SHP77 treated with DMSO at 0.1 percent for 48 hours (cell line): ENCODE measurements around the gene RBM10.
"Not testable (repeated sequence)": the region's sequence is repeated elsewhere in the genome, so short reads cannot be mapped to it uniquely, and the experiment has no call there.

ENCODE experiments used
- DNase-seq: peaks from one replicate; lab custom pipeline; 2025; lab: John Stamatoyannopoulos, UW

Gene RBM10, protein sequence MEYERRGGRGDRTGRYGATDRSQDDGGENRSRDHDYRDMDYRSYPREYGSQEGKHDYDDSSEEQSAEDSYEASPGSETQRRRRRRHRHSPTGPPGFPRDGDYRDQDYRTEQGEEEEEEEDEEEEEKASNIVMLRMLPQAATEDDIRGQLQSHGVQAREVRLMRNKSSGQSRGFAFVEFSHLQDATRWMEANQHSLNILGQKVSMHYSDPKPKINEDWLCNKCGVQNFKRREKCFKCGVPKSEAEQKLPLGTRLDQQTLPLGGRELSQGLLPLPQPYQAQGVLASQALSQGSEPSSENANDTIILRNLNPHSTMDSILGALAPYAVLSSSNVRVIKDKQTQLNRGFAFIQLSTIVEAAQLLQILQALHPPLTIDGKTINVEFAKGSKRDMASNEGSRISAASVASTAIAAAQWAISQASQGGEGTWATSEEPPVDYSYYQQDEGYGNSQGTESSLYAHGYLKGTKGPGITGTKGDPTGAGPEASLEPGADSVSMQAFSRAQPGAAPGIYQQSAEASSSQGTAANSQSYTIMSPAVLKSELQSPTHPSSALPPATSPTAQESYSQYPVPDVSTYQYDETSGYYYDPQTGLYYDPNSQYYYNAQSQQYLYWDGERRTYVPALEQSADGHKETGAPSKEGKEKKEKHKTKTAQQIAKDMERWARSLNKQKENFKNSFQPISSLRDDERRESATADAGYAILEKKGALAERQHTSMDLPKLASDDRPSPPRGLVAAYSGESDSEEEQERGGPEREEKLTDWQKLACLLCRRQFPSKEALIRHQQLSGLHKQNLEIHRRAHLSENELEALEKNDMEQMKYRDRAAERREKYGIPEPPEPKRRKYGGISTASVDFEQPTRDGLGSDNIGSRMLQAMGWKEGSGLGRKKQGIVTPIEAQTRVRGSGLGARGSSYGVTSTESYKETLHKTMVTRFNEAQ

DNA sequence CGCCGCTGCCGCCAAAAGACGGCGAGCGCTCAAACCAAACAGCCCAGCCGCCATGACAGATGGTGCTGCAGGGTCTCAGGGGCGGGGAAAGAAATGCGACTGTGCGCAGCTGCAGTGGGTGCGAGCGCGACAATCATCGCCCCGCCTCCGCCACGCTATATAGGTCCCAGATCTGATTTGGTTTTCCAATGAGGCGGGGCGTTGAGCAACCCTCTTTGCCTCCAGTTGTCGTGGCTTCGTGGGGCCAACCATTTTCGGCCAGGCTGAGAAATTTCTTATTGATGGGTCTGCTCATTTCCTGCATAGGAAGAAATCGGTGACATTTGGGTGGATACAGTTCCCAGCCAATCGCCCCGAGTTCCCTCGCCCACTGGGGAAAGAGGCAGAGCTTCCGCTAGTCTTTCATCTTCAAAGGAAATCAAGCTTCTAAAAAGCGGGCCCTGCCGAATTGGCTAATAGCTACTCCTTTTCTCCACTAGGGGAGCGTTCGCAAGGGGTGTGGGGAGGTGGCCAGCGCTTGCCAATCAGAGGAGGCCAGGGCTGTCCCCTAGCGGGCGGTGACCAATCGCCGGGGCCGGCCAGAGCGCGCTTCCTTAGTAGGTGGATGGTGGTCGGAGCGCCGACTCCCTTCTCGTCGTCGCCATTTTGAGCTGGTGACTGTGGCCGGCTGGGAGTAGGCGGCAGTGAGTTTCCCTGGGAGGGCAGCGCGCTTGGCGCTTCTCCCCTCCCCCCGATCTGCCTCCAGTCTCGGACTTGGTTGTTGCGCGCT, at the start of gene RBM10, which contains the start of gene NDUFB11:
Gene RBM10, plus strand, starts transcription at position 596 of the 769 bp plus-strand sequence. CDS start 2,261 bp downstream, outside the sequence.
Gene NDUFB11, minus strand, starts transcription at position 77 of the 769 bp plus-strand sequence. Its CDS starts 23 bp downstream, at position 54.
- DNase-seq: peak; percentile 59

DNA sequence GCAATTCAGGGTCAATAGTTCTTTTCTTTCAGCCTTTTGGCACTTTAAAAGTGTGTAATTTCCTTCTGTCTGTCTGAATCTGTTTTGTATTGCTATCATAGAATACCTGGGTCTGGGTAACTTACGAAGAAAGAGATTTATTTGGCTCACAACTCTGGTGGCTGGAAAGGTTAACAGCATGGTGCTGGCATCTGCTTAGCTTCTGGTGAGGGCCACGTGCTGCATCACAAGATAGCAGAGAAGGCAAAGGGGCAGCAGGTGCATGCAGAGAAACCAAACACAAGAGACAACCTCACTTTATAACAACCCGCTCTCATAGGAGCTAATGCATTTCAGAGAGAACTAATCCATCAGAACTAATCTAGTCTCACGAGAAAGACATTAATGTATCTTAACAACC, 48.0 kb upstream of the RBM10 start:
- no peak for DNase-seq

DNA sequence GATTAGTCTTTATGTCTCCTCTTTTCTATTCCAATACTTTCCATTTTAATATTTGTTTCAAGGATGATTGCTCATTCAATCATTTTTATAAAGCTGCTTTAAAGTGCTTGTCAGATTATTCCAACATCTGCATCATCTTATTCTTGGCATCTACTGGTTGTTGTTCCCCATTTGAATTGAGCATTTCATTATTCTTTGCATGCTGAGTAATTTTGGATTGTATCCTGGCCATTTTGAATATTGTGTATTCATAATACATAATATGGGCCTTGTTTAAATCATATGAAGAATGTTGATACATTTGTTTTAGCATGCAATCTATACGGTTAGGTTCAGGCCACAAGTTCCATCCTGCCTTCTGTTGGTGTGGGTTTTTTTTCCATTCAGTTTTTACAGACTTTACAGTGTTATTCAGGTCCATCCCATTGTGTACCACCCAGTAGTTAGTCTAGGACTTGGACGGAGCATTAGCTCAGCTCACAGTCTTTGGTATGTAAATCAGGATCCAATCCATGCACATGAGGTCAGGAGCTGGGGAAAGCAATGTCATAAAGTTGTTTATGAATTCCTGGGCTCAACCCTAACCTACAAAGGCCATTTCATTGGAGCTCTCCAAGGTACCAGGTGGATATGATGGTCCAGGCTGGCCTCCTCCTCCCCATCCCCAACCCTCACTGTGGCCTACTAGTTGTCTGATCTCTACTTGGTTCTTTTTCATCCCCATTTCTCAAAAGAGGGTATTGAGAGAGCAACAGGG, 46.5 kb upstream of the RBM10 start:
- no peak for DNase-seq

DNA sequence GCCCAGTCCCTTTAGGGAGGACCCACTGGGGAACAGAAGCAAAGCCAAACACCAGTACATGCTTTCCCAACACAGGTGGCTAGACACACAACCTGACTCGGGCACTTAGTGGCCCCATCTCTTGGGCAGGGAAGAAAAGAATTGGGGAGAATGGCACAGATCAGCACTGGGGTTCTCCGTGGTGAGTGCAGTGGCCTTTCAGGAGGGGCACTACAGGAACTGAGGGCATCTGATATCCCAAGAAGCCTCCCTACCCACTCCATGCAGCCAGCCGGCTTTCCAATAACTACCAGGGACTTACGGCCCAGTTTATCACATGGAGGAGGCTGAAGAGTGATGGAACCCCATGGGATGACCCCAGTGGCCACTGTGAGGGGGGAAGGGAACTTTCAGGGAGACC, 43.8 kb upstream of the RBM10 start:
- DNase-seq: no peak

DNA sequence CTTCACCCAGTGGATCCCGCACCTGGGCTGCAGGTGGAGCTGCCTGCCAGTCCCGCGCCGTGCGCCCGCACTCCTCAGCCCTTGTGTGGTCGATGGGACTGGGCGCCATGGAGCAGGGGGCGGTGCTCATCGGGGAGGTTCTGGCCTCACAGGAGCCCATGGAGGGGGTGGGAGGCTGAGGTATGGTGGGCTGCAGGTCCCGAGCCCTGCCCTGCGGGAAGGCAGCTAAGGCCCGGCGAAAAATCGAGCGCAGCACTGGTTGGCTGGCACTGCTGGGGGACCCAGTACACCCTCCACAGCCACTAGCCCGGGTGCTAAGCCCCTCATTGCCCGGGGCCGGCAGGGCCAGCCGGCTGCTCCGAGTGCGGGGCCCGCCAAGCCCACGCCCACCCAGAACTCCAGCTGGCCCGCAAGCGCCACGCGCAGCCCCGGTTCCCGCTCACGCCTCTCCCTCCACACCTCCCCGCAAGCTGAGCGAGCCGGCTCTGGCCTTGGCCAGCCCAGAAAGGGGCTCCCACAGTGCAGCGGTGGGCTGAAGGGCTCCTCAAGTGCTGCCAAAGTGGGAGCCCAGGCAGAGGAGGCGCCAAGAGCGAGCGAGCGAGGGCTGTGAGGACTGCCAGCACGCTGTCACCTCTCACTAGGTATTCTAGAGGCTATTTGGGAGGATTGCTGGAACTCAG, 33.9 kb upstream of the RBM10 start:
- DNase-seq: not testable (repeated sequence)

DNA sequence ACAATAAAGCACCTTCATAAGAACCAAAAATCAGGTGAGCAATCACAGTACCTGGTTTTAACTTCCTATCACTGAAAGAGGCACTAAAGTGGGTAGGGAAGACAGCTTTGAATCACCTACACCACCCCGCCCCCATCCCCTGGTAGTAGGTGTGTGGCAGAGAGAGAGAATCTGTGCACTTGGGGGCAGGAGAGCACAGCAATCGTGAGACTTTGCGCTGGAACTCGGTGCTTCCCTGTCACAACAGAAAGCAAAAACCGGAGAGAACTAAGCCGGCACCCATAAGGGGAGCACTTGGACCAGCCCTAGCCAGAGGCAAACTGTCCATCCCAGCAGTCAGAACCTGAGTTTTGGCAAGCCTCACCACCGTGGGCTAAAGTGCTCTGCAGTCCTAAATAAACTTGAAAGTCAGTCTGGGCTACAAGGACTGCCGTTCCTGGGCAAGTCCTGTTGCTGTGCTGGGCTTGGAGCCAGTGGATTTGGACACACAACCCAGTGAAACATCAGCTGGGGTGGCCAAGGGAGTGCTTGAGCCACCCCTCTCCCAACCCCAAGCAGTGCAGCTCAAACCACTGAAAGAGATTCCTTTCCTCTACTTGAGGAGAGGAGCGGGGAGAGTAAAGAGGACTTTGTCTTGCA, 32.6 kb upstream of the RBM10 start:
- no peak for DNase-seq

DNA sequence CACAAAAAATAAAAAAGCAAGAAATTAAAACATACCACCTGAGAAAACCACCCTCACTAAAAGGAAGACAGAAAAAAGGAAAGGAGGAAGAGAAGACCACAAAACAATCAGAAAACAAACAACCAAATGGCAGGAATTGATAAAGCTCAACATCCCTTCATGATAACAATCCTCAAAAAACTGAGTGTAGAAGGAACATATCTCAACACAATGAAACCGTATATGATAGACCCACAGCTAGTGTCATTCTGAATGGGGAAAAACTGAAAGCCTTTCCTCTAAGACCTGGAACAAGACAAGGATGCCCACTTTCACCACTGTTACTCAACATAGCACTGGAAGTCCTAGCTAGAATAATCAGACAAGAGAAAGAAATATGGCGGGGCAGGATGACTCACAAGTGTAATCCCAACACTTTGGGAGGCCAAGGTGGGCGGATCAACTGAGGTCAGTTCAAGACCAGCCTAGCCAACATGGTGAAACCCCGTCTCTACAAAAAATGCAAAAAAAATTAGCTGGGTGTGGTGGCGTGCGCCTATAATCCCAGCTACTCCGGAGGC, 28.4 kb upstream of the RBM10 start:
- not testable (repeated sequence) for DNase-seq

DNA sequence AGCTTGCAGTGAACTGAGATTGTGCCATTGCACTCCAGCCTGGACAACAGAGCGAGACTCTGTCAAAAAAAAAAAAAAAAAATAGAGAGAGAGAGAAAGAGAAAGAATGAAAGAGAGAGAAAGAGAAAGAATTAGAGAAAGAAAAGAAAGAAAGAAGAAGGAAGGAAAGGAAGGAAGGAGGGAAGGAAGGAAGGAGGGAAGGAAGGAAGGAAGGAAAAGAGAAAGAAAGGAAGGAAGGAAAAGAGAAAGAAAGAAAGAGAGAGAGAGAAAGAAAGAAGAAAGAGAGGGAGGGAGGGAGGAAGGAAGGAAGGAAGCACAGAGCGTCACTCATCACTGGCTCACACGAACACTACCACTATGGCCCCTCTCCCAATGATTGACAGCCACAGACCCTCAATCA, 20.6 kb upstream of the RBM10 start:
- not testable (repeated sequence) for DNase-seq

DNA sequence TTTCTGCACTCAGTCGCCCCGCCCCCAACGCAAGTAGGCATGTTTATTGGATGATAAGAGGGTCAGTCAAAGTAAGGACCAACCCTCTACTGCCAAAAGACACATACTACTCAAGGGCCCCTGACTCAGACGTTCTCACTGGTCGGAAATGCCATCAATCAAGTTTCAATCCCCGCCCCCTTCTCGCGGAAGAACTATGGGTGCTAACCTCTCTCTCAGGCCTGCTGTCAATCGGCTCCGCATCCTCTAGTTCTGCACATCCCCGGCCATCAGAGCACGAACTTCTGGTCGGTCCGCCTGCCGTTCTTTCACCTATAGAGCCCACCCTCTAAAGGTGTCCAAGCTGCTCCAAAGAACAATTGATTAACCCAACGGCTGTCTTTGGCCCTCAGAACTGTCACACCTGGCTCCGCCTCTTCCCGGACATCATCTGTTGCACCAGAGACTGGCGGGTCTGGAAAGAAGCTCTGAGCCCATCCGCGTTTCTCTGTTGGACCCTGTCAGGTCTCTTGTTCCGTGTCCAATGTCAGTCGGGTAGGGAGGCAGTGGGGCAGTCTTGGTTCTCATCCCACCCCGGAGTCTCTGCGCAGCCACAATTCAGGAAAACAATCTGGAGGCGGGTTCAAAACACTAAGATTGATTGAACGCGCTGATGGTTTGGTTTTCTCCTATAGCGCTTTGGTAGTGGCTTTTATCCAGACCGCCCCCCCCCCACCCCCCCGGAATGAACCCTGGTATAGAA, 15.7 kb upstream of the RBM10 start:
- peak; percentile 88 for DNase-seq

DNA sequence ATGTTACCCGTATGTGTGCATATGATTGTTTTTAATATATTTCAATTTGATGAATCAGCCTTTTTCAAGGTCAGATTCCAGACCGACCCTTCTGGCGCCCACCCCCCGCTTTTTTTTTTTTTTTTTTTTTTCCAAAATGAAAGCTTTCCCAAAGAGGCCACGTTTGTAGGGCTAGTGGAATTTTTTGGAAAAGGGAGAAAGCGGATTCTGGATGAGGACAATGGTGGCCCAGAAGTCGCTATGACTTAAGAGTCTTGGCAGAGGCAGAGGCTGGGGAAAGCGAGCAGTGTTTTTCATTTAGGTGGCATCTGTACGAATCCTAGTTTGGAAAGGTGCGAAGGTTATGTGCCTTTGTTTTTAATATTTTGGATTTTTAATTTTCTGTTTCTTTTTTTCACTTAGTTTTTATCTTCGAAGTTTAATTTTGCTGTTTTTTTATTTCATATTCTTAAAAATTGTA, 15.1 kb upstream of the RBM10 start:
- no peak for DNase-seq

DNA sequence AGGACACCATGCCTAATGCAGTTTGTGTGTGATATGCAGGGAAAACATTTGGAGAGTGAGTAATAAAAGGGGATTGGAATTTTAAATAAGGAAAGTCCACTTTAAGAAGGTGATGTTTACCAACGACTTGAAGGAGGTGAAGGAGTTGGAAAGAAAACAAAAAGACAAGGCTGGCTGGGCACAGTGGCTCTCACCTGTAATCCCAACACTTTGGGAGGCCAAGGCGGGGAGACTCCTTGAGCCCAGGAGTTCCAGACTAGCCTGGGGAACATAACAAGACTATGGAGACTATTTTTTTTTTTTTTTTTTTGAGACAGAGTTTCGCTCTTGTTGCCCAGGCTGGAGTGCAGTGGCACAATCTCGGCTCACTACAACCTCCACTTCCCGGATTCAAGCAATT, 11.5 kb upstream of the RBM10 start:
- DNase-seq: no peak

DNA sequence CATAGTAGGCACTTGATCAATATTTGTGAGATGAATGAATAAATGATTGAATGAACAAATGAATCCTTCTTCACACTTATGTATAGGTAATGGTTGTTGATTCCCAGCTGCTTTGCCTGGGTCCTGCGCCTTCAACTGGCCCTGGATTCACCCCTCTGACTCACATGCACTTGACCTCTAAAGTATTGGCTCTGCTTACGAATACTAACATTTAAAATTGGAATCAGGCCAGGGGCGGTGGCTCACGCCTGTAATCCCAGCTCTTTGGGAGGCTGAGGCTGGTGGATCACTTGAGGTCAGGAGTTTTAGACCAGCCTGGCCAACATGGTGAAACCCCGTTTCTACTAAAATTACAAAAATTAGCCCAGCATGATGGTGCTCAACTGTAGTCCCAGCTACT, 9.4 kb upstream of the RBM10 start:
- not testable (repeated sequence) for DNase-seq

DNA sequence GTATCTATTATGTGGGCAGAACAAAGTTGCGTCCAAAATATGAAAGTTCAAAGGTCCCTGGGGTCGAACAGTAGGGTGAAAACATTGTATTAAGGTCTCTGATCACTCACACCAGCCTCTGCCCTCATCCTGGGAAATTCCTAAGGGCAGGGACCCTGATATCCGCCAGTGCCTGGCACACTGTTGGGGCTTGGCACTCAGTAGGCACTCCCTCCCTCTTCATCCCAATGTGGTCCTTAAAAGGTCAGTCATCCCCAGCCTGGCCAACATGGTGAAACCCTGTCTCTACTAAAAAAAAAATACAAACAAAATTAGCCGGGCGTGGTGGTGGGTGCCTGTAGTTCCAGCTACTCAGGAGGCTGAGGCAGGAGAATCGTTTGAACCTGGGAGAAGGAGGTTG, 6.8 kb upstream of the RBM10 start:
- DNase-seq: no peak

DNA sequence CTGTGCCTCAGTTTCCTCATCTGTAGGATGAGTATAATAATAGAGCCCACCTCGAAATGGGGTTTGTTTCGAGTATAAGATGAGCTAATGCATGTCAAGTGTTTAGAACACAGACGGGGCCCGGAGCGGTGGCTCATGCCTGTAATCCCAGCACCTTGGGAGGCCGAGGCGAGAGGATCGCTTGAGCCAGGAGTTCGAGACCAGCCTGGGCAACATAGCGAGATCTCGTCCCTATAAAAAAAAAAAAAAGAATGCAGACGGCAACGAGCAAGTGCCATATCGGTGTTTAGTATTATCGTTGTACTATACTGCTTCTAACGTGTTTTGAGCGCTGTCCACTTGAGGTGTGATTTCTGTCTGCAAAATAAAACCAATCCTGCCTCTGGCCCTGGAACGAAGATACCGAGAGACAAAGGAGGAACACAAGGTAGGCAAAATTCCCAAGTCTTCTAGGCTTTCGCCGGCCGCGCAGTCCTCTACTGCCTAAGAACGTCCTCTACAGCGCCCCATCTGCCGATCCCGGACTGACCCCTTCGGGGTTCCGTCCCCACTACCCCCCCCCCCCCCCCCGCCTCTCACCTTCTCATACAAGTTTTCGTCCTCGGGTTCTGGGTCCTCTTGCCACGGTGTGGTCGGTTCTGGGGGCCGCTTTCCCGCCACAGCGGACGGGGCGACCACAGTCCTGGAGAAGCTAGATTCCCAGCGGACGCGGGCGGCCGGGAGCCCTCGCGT, 961 bp upstream of the RBM10 start:
- DNase-seq: no peak

DNA sequence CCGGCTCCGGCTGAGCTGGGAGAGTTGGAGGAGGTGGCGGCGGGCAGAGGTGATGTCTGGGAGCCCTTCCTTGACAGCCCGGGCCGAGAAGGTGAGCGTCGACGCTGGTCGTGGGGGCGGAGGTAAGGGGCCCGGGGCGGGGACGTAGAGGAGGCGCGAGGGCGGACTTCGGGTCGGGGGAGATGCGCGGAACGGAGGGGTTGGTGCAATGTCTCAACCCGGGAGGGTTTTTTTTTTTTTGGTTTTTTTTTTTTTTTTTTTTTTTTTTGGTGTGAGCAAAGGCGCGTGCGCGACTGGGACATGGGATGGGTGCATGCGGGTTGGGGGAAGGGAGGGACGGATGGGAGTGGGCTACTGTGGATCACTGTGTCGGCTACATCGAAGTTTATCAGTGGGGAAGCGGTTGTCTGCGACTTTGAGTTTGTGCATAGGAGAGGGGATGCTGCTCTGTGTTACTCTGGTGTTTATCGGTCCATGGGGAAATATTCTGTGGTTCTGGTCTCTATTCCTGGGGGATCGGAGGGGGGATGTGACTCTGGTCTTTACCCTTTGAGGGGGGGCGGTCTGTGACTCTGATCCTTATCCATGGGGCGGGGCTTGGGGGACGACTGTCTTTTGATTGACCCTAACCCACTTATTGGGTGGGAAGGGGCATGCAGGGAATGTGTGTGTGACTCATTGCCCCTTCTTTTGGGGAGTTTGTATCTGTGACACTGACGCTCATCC, 537 bp downstream of the RBM10 start:
- no peak for DNase-seq

DNA sequence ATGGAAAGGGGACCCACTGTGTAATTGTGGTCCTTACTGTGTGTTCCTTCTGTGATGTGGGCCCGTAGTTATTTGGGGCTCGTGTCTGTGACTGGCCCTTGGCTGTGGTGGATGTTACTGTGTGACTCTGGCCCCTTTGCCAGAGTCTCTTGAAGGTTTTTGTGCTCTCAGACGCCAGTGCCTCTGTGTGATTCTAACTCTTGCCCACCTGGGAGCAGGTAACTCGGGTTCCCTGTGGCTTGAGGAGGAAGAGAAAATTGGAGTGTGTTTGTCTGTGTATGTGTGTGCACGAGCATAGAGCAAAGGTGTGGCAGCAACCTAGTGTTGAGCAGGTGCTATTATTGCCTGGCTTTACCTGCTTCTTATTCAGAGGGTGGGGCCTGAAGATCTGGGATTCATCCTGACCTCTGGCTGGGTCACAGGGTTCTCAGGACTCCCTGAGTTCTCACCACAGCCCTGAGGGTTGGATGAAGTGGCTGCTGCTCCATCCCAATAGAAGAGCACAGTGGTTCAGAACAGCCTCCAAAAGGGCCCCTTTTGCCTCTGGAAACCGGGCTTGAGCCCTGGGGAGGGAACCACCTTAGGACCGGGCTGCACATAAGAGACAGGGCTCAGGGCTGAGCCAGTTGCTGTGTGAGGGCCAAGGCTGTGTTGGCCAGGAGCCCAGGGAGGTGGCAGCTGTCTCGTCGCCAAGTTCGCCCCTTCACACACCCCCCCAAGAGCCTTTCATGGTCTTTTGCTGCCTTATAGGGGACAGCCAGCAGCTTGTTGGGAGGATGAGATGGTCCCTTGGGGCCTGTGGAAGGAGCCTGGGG, 1.3 kb downstream of the RBM10 start:
- DNase-seq: no peak
